Dermis blood vessel endothelial cell (primary cell): ENCODE measurements around the gene ELOVL5. TPM values are rescaled to one million over a fixed set of nuclear protein-coding genes. Genes with fewer than 3 reads are reported as not detected.

Experiments
- DNase-seq: peaks from one replicate; pipeline ENCODE4 v3.0.0; 2010
- total RNA-seq: library from RNA; depleted of rRNA; stranded (reverse); fragments of >200 nt; gene quantifications from 2 replicates; pipeline ENCODE4 v1.2.3, GENCODE V29; 2014

Gene ELOVL5
- total RNA-seq, 1 donor from 2014 or later: 74.2 TPM

DNA sequence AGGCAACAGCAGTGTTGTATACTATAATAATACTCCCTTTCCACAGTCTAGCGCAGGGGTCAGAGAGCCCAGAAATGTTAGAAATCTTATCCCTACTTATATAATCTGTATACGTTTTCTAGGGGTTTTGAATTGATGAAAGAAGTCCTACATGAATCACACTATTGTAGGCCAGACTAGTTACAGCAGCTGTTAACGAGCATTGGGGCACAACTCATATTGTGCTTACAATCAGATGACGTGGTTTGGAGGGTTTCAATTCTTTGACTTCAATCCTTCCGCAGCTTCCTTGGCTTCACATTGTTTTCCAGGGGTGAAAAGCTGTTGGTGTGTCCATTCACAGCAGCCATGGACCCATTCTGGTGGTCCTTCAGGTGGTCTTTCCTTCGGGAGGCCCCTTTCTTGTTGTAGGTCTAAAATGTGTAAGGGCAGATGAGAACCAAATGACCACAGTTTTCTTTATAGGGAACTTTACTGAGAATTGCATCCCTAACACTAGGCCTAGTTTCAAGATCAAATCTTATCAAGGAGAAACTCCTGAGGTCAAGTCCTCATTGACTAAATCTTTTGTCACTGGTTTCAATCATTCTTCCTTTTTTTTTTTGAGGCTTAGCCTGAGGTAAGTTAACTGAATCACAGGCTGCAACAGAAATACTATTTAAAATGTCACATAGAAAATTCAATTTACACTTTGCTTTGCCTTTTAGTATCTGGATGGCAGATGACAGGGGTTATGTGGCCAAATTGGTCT lies 79.7 kb downstream of the ELOVL5 start:
- no peak for DNase-seq

DNA sequence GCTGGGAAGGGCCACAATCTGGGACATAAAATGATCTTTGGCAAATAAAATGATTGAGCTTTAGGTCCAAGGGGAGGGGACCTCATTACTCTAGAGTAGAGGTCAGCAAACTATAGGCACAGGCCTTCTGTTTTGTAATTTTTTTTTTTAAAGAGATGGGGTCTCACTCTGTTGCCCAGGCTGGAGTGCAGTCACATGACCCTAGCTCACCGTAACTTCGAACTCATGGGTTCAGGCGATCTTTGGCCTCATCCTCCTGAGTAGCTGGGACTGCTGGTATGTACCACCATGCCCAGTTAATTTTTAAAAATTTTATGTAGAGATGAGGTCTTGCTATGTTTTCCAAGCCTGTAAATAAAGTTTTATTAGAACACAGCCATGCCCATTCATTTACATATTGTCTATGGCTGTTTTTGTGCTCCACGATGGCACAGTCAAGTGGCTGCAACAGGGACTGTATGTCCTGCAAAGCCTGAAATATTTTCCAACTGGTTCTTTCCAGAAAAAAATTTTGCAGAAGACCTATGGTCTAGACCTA lies 82.1 kb downstream of the ELOVL5 start:
- DNase-seq: no peak

DNA sequence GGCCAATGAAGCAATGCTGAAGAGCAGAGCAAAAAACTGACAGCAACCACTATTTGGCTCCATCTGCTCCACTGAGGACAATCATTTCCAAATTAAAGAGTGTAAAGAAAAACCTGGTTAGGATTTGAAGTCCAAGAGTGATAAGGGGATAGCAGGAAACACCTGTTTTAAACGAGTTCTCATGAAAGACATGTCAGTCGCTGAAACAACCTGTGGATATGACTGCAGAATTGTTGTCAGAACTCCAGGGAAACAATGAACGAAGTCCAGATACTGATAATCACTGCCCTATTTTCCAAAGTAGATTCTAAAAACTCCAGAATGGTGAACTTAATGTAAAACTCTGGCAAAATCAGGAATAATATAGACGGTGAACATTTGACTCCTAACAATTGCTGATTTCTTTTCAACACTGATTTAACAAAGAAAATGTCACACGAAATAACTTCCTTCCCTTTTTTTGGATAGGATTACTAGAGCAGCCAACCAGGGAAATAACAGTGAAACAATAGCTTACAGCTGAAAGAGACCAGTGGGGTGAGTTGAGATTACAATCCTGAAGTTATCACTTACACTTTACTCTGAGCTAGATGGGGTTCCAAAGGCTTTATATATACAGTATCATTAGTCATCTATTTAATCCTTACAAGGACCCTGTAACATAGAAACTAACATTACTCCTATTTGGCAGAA lies 83.7 kb downstream of the ELOVL5 start:
- peak; percentile 60 for DNase-seq

DNA sequence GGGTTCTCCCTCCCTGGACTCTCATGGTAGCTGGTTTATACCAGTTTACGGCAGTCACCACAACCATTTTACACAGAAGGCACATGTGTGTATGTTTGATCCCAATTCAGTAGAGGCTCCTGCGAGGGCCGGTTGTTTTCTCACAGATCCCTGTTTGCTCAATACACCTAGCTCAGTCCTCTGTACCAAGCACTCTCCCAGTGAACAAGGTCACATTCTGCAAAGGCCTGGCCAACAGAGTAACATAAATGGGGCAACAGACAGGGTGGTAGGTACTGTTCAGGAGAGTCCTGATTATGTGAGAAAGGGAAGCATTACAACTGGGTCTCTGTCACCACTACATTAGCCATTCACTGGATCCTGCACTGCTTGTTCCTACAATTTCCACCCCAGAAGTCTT lies 84.4 kb downstream of the ELOVL5 start:
- no peak for DNase-seq

DNA sequence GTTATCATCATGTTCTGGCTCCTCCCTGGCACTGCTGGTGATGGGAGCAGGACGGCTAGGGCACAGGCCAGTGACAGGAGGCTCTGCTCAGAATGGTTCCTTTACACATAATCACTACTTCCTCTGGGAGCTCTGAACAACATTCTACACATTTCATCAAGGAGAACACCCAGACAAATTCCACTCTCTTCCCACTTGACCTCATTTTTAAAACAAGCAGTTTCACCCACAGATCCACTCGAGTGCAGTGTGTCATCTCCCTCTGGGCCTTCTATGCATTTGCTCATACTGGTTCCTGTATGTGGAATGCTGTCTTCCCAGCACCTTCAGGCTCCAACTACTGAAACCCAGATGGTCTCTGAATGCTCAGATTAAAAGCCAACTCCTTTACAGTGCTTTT lies 84.8 kb downstream of the ELOVL5 start:
- DNase-seq: no peak

DNA sequence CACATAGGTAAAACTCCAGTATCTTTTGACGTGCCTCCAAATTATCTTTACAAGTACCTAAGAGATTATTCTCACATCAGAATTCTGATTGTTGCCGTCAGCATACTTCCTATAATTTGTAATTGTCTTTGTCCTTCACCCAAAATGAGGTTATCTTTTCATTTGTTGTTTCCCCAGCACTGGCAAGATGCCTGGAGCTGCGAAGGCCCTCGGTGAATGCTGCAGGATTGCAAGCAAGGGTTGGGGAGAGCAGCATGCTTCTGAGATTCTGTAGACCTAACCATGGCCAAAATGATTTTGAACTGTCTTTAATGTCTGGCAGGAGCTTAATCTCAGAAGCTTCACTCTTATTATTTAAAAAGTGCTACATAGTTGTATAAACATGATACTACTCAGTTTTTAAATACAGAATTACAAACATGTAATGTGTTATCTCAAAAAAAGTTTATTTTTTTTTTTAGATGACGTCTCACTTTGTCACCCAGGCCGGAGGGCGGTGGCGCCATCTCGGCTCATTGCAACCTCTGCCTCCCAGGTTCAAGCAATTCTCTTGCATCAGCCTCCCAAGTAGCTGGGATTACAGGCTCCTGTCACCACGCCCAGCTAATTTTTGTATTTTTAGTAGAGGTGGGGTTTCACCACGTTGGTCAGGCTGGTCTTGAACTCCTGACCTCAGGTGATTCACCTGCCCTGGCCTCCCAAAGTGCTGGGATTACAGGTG lies 88.7 kb downstream of the ELOVL5 start:
- no peak for DNase-seq

DNA sequence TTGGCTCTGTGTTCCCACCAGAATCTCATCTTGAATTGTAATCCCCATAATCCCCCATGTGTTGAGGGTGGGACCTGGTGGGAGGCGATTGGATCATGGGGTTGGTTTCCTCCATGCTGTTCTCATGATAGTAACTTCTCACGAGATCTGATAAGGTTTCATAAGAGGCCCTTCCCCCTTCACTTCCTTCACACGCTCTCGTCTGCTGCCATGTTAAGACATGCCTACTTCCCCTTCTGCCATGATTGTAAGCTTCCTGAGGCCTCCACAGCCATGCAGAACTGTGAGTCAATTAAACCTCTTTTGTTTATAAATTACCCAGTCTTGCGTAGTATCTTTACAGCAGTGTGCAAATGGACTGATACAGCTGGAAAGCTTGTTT lies 90.0 kb downstream of the ELOVL5 start:
- no peak for DNase-seq

DNA sequence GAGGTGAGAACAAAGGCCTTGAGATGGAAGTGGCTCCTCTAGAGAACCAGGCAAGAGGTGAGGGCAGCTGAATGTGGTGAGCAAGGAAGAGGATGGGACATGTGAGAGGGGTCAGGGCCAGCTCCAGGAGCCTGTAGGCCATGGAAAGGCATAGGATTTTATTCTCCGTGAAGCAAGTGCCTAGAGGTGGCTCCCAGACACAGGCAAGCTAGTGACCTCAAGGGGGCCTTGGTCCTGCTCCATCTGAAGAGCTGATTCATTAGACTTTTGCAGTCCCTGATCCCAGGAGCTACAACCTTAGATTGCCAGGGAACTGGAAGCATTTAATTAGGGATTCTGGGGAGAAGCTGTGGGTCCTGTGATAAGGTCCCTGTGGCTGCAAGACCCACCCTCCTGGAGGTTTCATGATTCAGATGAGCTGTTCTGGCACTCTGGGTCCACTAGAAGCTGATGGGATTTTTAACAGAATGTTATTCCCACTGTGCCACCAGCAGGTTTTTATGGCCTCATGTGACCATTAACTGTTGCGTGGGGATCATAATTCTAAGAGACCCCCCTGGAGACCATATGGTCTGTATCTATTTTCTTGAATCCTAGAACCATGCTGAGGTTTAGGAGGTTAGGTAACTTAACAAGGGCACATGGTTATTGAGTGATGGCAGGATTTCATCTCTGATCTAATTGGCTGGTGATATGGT lies 90.5 kb downstream of the ELOVL5 start:
- DNase-seq: no peak

DNA sequence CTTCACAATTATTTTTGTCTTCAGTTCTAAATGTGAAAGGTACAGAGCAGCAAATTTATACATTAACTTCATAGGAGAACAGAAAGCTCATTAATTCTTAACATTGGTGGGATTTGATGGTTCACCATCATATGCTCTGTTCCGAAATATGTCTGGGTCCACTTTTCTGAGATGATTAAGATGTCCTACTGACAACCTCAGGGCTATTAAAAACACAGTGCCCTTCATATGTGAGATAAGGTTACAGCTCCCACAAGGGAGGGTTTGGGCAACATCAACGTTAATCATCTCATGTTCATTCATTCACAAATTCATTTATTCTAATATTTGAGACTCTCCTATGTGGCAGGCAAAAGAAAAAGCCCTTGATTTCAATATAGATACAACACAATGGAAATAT lies 91.2 kb downstream of the ELOVL5 start:
- DNase-seq: no peak

DNA sequence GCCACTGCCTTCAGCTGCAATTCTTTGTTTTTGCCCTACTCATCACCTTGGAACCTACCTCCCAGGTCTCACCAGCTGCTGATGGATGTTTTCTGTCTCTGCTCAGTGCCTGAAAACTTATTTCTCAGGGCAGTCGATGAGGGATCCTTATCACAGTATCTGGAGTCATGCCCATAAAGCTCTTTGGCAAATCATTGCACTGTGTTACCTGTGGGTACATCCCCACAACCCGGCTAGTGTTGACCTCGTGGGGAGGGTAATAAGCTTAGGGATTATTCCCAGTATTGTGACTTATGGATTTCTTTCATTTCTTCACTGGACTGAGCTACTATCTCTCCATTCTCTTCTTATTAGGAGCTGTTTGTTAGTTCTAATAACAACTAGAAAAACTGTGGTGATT lies 91.7 kb downstream of the ELOVL5 start:
- DNase-seq: no peak

DNA sequence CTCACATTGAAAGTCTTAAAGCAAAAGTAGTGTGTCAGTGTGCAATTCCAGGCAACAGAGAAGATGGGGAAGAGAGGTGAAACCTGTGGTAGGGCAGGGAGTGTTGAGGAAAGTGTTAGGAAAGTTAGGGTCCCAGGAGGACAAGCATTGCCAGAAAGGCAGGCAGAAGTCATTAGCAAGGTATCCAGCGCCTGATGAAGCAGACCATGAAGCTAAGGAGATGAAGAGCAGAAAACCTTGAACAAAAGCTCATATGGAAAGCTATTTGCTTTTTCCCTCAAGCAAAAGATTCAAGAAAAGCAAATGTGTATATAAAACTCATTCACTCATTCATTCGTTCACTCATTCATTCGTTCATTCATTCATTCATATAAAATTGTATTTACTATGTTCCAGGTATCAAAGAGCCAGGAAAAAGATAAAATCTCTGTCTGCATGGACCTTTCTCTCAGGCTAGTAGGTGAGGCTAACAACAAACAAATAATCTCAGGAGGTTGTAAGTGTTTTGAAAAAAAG lies 96.5 kb downstream of the ELOVL5 start:
- no peak for DNase-seq

DNA sequence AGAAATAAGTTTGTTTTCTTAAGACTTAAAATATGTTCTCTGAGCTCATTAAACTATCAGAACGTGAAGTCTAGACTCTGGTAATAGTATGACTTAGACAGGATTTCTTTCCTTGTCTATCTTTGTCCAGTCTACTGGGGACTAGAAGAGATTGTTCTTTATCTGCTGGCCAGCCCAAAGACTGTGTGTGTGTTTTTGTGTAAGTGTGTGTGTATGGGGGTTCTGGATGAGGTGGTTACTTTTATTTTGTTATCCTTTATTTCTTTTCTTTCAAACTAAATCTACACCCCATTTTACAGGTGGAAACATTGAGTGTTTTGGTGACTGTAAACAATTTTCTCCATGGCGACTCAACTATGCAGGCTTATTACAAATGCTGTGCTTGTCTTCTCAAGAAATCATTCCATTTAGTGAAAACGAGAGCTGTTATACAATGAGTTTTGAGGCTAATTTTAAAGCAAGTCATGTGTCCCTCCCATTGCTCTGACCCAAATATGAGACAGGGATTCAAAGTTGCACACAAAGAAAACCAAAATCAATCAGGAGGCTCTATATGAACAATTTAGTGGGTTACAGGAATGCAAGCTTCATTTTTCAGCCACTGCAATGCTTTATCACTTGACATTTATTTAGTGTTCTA lies 97.6 kb downstream of the ELOVL5 start:
- no peak for DNase-seq

DNA sequence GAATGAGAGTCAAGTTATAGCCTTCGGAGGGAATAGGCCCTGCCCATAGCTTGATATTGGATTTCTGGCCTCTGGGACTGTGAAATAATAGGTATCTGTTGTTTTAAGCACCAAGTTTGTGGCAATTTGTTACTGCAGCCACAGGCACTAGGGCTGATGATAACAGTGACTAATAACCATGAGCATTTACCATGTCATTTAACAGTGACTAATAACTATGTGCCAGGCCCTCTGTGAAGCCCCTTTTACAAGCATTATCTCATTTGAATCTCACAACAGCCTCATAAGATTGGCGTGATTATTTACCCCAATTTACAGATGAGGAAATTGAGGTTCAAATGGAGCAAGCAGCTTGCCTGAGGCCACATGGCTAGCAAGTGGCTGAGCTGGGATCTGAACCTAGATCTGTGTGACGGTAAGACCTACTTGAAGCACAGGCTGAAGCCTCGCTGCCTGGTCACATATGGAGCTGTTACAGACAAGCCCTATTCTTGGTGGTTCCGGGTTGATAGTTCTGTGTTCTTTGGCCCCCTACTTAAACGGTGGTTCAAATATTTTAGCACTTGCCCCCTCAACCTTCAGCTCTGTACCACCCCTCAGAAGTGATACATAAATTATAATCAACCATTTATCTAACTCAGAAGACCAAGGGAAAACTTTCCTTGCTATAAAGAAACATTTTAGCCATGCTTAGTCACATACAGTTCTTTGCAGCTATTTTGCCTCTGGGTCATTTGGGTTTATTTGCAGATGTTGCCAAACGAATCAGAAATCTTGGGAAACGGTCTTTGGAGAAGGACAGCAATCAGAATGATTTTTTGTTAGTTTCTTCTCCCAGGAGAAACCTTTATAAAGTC lies 98.3 kb downstream of the ELOVL5 start:
- no peak for DNase-seq

DNA sequence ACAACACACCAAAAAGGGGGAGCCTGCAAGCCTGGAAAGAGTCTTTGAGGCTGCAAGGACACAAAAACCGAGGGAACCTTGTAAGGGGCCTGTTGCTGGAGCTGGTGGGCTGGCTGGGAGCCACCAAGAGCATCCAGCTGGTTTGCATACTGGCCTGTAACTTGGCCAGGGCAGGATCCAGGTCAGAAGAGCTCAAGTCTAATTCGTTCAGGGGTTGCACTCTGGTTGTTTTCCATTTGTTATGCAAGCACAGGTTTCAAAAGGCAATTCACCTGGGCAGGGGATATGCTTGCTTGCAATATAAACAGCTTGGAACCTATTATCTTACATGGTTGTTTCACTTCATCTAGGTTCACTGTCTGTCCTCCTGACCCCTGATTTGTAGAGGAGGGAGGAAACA lies 101.8 kb downstream of the ELOVL5 start:
- DNase-seq: no peak

DNA sequence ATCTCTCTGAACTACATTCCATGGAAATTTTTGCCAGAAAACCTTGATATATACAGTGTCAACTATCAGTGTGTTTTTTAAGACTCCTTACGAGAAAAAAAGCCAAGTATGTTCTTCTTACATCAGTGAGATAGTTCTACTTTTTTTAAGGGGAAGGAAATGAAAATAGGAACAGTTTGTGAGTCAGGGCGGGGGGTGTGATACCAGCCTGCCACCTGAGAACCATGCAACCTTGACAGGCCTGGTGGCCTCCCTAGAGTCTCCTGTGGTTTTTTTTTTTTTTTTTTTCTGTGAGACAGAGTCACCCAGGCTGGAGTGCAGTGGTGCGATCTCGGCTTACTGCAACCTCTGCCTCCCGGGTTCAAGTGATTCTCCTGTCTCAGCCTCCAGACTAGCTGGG lies 103.8 kb downstream of the ELOVL5 start:
- no peak for DNase-seq

DNA sequence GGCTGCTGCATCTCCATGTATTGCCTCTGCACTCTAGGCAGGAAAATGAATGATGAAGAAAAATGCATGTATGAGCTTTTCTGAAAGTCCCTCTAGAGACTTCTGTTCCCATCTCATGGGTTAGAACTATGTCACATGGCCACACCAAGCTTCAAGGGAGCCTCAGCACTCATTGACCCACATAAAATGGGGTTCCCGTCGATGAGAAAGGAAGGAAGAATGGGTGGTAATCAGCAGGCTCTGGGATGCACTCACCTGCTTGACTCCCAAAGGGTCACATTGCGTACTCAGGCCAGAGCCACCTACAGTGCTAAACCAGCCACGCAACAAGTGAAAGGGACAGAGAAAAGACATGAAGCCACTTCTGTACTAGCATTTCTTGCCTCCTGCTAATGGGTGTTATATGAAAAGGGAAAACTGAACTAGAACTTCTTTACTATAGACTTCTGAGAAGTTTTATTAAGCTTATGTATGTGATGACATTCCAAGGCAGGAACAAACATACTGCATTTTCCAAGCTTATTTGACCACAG lies 104.3 kb downstream of the ELOVL5 start:
- no peak for DNase-seq

DNA sequence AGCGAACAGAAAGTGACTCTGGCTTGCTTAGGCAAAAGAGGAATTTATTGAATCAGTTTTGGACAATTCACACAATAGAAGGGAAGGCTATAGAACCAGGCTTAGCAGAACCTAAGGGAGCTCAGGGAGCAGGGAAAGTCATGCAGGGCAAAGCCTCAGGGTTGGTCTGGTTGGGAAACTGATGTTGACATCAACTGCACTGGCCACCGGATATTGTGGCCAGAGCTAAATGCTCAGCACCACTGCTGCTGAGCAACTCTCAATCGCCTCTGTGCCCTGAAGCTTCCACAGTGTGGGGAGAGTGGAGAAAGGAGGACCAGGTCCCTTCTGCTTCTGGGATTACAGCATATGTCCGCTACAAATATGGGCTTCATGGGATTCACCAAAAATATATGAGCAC lies 106.8 kb downstream of the ELOVL5 start:
- no peak for DNase-seq

DNA sequence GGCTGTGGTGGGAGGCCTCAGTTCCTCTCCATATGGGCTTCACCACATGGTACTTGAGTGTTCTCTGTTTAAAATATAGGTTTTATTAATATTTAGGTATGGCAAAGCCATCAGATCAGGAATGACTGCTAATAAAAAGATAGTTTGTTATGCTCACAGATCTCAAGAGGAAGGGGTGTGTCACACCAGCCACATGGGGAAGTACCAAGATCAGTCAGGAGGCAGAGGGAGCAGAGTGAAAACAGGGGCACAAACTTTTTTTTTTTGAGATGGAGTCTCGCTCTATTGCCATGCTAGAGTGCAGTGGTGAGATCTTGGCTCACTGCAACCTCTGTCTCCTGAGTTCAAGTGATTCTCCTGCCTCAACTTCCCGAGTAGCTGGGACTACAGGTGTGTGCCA lies 108.0 kb downstream of the ELOVL5 start:
- DNase-seq: no peak

DNA sequence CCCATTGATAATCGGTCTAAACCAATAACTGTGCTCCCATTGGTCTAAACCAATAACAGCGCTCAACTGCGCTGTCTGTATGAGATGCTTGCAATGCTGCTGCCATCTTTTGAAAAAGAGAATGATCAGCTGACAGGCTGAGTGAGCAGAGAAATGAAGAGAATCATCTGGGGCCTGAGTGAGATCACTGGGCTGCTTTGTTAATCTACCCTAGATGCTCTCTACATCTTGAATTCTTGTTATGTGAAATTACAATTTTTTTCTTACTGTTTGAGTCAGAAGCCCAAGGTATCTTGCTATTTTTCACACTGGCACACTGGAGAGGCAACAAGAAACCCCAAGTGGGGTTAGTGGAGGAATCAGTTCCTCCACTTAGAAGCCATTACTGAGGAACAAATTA lies 108.6 kb downstream of the ELOVL5 start:
- no peak for DNase-seq

DNA sequence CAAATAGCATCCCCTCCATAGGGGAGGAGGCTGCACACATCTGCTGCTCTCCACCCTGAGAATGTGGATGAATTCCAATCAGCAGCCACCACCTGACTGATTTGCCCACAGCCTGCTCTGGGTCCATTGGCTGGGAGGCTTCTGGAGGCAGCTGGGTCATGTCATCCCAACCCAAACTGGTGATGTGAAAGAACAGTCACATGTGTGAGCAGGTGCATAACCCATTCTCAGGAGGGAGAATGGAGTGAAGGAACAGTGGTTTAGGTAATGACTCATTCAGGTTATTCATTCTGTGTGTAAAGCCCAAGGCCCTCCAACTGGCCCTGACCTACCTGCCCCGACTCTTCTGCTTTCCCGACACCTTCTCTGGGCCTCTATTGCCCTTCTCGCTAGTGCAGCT lies 109.2 kb downstream of the ELOVL5 start:
- DNase-seq: no peak

DNA sequence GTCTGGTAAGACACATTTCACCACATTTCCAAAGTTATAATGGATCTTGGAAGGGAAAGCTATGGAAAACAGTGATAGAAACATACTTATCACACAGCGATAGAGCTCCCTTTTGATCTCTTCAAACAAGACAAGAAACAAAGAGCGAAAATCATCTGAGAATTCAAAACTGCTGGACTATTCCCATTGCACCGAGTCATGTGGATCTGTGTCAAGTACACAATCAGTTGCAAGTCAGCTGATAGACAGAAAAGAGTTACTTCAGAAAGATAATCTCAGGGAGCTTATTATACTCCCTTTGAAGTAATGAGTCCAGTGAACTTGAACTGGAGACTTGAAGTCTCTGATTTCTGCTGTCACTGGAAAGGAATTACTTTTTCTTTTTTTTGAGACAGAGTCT lies 110.4 kb downstream of the ELOVL5 start:
- no peak for DNase-seq
